ENCODE measurements around the gene OCRL.
A peak's percentile ranks its signal among the peaks of the same experiment; 100 is the strongest.

The OCRL gene

DNA sequence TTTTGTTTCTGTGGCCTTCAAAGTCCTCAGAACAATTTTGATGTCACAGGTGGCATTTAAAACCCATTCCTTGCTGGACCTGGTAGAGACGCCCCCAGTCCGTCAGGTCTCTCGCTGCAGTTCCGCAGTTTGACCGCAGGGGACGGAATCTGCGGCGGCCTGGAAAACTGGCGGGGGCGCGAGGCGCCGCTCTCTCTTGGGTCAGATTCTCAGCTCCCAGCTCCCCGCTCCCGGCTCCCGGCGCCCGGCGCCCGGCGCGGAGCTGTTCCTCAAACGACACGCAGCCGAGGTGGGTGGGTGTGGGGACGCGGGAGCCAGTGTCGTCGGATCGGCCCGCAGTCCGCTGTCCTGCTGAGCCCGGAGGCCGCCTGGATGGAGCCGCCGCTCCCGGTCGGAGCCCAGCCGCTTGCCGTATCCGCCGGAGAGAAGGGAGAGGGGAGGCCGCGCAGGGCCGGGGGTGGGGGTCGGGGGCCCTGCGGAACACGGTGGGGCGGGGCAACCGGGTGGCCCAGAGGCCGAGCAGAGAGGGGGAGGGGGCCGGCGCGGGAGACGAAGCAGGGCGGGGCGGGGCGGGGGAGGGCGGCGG, at the start of gene OCRL:
TSS of gene OCRL (plus strand) at position 192 of the 586 bp plus-strand sequence. CDS start at position 373, 181 bp downstream.
- DNase-seq = peak; percentile 30

DNA sequence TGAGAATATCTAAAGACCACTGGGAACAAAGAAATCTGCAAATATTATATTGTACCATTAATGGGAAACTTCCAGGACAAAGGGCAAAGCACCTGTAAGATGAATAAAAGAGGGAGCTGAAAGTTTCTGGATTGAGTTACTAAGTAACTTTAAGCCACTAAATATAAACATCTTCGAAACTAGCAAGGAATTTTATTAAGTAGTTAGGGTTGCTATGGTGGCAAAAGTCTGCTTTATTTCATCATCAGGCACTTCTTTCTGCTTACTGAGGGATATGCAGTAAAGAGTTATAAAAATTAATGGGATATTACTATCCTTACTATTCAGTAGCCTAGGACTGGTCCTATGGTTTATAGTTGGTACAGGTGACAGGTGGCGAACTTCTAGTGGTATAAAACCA, 49.7 kb upstream of the OCRL start:
- DNase-seq = no peak

DNA sequence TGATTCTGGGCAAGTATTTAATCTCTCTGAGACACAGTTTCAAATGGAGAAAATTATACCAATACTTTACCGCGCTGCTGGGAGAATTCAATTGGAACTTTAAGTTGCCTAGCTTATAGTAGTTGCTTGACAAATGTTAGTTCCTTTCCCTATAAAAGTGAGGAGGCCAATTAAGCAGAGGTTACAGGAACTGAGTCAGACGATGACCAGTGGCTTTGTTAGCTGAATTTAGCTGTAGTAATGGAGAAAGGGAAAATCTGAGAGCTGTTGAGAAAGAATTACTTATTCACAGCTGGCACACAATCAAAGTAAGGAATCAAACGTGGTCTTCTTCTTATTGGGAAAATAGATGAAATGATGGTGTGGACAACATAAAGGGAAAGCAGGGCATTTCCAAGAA, 46.4 kb upstream of the OCRL start:
- no peak for DNase-seq

DNA sequence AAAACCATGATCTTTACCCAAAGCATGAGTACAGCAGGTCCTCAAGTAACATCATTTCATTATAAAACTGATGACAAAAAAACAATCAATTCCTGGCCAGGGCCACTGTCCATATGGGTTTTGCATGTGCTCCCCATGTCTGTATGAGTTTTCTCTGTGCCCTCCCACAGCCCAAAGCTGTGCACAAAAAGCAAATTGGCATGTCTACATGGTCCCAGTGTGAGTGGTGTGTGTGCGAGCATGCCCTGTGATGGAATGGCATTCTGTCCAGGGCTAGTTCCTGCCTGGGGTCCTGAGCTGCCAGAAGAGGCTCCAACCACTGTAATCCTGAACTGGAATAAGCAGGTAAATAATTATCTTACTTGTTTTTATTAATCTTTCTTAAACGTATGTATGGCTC, 45.2 kb upstream of the OCRL start:
- DNase-seq = no peak

DNA sequence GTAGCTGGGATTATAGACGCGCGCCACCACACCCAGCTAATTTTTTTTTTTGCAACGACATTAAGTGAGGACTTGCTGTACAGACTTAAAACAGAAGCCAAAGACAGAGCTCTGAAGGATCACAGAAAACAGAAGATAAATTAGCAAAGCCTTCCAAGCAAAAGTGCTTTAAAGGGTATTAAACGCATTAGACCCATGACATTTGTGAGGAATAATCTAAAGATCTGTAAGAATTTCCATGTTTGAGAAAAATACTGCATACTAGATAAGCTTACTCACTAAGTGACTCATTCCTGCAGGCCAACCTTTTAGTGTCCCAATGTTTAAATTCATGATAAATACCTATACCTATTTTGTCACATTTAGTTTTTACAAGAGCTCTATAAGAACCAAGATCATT, 44.2 kb upstream of the OCRL start:
- DNase-seq = no peak

DNA sequence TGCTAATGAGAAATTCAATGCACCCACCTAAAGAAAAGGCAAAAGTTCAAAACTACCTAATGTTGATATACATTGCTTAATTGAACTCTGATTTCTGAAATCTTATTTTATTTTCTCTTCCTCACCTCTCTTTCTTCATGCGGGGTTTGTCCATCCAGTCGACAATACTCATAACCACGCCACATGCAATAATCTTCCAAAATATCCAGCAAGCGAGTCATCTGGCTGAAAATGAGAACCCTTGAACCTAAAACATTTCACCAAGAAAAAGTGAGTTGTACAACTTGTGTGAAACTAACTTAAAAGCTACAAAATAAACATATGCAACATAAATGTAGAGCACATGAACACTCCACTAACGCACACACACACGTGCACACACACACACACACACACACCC, 43.4 kb upstream of the OCRL start:
- DNase-seq = no peak

DNA sequence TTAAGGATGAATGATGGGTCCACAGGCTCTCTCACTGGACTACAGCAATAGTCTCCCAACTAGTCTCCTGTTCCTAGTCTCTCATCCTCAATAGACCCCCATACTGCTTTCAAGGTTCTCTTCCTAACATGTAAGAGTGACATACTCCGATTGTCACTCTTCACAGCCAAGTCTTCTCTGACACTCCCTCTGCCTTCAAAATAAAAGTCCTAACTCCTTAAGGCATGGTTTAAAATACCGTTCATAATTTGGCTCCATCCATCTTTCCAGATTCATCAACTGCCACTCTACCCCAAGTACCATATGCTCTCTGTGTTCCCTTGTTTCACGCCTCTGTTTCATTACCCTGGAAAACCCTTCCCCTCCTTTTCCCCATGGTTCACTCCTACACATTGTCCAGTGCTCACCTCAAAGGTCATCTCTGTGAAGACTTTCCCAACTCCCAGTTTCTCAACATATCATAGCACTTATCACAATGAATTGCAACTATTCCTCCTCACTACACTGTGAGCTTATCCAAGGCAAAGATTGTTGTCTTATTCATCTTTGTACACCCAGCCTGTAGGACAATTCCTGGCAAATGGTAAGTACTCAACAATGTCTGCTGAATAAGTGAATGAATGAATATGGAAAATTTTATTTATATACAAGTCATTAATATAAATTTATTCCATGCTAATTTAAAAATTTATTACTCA, 42.8 kb upstream of the OCRL start:
- DNase-seq = no peak

DNA sequence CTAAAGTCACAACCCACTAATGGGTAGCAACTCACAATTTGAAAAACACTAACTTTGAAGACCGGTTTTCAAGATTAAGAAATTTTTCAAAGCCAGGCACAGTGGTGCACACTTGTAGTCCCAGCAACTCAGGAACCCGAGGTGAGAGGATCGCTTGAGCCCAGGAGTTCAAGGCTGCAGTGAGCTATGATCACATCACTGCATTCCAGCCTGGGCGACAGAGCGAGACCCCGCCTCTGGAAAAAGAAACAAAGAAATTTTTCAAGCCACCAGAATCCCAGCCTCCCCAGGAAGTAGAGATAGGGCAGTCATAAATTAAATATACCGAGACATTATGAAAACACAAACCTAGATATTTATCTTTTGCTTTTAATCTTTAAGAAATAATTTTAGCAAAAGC, 29.7 kb upstream of the OCRL start:
- no peak for DNase-seq

DNA sequence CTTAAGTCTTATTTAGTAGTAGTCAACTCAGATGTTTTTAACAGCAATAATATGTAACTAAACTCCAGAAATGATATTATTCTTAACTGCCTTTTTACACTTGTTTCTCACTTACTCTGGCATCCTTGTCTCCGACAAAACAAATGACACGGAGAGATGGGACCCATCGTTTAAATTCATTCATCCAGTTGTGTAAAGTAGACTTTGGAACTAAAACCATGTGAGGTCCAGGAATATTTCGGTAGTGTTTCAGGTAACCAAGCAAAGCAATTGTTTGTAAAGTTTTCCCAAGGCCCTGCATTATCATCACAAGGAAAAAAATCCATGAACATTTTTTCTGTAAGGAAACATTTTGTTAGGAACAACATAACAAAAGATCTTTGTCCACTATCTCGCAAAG, 28.4 kb upstream of the OCRL start:
- no peak for DNase-seq

DNA sequence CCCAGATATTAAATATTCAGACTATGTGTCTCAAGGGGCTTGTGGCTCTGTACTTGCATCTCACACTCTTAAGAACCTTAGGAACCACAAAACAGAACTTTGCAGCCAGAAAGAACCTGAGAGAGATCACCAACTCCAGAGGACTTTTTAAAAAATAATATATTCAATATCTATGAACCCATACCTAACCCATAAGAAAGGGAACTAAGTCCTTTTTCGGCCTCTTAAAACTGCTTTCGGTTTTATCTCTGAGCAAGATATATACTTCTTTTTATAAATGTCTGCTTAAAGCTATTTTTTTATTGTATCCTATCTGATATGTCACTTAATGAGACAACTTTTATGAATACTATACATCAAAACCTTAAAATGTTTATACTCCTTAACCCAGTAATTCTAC, 27.6 kb upstream of the OCRL start:
- no peak for DNase-seq

DNA sequence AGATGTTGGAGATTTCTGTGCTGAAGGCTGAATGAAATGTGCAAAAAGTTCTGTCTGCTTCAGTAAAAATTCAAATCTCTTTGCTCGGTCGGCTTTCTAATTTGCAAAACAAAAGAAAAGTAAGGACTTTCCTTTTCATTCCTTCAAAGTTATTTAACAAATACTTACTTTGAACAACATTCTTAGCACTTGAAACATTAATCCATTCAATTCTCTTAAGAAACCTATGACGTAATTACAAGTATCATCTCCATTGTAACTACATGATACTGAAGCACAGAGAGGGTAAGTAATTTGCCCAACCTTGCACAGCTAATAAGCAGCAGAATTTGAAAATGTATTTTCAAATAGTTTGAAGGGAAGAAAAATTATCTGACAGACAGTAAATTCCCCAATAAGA, 23.7 kb upstream of the OCRL start:
- no peak for DNase-seq

DNA sequence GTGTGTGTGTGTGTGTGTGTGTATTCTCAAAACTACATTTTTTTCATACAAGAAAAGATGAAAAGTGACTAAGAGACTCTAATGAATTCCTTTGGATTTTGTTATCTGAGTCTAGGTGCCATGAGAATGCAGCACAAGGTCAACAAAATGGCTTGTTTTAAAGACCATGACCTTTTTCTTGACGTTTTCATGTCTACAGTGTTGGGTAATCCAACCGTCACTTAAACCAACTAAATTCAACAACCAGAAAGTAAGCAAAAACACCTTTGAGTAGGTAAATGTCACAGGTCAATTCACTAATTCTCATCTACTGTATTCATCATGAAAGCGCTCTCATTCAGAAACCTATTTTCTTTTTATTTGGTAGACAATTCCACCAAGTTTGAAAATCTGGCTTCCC, 19.9 kb upstream of the OCRL start:
- DNase-seq = no peak

DNA sequence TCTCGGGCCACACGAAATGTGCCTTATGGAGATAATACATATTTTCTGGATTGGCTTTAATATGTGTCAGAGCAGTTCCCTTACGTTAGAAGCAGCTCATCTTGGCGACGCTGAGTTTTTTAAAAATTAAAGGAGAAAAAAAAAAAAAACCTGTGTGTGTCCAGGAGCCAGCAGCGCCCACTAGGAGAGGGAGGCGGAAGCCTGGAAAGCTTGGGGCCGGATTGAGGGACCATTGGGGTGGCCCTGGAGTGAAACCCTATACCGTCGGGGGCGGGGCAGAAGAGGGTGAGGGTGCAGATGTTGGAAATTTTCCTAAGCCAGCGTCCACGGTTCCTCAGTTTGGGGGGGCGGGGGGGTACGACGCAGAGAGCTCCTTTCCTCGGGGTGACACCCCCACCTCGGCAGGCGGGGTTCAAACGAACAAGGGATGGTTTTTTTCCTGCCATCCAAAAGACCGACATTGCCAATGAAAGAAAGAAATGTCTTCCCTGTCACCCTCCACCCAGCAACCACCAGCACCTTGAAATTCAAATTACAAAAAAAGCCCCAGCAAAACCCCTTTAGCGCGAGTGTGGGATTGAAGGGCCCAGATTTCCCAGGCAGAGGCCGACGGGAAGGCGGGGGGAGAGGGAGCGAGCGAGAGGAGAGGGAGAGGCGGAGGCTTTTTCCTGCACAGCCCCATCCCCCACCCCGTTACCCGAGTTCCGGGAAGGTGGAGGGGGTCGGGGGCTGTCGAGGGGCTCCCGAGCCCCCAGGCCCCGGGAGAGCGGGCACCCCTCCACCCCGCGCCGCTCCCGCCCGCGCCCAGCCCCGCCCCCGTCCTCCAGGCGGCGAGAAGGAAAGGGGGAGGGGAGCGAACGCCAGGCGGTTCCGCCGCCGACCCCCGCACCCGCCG, 17.6 kb upstream of the OCRL start:
- peak; percentile 12 for DNase-seq

DNA sequence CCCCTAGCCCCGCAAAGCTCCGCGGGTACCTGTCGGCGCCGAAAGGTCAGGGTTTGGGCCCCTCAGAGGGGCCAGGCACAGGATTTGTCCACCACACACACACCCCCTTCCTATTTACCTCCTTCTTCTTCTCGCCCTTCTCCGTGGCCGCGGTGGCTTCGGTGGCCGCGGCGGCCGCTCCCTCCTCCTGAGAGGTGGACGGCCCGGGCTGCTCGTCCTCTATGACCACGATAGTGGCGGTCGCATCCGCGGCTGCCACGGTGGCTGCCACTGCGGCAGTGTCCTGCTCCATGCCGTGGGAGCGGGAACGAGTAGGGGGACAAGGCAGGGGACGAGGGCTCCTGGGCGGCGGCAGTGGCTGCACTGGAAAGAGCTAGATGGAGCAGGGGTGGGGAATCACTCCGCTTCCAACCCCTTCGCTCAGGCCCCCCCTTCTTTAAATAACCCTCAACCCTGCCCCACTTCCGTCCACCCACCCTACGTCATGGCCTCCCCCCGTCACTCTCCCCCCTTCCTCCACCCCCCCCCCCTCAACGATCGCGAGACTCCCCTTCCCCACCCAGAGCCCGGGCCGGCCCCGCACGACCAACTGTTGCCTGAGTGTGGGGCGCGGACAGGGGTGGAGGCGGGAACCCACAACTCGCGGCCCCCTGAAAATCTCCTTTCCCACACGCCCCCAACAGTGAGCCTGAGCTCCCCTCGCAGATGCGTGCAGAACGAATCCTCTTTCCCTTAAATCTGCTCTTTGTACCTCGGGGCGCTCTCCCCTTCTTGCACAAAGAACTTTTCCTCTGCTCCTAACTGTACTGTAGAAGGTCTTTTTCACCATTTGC, 16.8 kb upstream of the OCRL start, which contains the start of gene SMARCA1:
TSS of gene SMARCA1 (minus strand) at position 412 of the 833 bp plus-strand sequence. CDS start at position 292, 120 bp downstream.
- DNase-seq = peak; percentile 4

DNA sequence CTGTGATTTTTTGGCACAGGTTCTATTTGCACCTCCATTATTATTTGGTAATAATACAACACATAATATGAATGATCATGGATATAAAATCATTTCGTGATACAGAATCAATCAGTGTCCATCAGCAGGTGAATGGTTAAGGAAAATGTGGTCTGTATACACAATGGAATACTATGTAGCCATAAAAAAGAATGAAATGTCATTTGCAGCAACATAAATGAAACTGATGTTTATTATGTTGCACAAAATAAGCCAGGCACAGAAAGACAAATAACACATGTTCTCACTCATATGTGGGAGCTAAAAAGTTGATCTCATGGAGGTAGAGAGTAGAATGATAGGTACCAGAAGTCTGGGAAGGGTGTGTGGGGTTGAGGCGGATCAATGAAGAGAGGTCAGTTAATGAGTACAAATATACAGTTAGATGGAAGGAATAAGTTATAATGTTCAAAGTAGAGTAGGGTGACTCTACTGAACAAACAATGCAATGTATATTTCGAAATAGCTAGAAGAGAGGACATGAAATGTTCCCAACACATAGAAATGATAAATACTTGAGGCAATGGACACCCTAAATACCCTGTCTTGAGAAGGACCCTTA, 15.7 kb upstream of the OCRL start:
- DNase-seq = no peak

DNA sequence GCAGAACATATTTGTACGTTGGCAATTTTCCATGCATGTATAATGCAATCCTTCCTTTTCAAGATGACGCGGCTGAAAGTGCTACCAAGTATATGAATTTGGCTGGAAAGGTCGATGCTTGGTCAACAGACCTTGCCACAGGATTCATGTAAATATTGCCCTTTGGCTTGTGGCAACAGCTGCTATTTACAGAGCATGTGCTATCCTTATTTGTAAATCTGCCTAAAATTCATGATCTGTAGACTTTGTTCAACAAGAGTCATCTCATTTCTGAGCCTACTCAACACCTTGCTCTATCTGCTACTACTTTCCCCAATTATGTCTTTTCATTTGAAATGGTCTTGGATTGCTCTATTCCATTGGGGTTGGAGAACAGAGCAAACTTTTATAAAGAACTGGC, 14.9 kb upstream of the OCRL start:
- no peak for DNase-seq

DNA sequence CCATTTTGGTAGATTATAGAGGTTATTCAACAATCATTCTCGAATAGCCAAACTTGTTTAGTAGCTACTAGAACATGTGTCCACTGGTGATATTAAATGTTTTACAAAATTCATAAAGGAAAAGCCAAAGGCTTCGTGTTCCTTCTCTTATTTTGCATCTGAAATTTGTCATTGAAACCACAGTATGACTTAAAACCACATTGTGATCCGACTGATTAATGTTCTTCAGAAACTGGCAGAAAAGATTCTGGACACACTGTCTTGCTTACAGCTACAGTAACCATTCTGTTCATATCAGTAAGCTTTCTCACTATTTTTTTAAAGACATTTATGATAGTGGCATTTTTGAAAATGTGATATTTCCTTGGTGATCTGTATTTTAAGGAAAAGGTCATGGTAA, 14.2 kb upstream of the OCRL start:
- DNase-seq = no peak

DNA sequence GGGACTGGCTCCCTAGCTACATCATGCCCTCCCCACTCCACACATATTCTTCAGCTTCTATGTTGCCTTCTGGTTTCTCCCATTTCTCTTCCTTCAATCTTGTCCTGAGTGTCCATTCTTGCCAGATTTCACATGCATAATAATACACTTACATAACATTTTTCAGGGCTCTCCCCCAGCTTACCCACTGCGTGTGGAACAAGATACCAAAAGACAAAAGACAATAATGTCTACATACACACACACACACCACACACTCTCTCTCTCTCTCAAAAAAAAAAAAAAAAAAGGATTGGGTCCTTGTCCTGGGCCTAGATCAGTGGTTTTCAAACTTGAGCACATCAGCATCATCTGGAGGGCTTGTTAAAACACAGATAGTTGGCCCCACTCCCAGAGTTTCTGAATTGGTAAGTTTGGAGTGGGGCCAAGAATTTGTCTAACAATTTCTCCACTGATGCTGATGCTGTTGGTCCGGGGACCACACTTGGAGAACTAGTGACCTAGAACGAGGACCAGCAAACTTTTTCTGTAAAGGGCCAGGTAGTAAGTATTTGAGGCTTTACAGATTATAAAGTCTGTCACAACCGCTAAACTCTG, 10.3 kb upstream of the OCRL start:
- DNase-seq = no peak

DNA sequence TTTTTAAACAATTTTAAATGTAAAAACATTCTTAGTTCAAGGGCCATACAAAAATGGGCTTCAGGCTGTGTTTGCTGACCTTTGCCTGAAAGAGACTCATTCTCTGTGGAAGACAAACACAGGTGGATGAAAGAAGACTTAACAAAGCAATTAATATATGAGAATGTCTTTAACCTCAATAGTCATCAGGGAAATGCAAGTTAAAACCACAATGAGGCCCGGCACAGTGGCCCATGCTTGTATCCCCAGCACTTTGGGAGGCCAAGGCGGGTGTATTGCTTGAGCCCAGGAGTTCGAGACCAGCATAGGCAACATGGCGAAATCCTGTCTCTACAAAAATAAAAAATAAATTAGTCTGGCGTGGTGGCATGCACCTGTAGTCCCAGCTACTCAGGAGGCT, 9.6 kb upstream of the OCRL start:
- no peak for DNase-seq

DNA sequence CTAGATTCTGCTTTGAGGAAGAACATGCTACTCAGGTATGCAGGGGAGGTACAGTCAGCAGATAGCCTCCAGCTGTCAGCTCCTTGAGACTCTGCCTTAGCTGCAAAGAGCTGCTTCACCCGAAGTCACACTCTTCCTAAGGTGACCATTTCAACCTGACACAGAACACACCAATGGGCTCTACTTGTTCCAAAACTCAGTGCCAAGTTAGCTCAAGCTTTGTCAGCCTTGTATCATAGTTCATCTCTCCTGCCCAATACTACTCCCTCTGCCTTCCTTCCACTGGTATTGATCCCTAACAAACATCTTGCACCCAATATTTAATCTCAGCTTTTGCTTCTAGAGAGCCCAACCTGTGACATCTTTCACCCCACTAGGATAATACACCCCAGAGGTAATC, 8.9 kb upstream of the OCRL start:
- DNase-seq = no peak

DNA sequence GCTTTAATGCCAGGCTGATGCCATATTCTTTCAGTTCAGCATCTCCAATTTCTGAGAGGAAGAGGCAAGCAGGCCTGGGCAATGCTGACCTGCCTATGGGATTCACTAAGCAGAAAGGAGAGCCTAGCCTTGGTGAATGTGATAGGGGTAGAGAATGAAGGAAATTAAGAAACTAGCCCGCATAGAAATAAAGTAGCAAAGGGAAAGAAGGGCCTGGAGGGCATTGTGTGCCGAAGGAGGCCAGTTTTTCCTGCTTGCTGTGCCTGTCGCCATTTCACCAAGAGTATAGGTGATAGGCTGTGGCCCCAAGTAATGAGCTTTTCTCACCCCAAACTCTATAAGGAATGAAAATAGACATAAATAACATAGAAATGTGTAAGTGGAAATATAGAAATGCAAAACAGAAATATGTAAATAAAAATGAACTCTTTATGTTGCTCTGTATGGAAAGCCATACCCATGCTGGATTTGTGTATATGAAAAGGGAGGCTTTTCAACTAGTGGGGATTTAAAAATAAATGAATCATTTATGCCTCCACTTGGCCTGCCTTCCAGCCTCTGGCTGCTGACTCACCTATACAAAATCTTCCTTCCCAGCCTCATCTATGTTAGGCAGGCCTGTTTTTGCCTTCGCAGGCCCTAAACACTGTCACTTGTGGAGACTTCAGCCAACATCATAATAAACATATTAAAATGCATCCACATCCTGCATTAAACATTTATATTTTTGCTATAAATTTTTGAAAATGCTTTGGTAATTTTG, 5.1 kb upstream of the OCRL start:
- no peak for DNase-seq

All from NCI-H510A (cell line).